Vagina (tissue), 2 donors: ENCODE results near the gene SMR3B. TPM values are rescaled to one million over a fixed set of nuclear protein-coding genes. Genes with fewer than 3 reads are reported as not detected.

Experiments used
- DNase-seq, 2 donors: peaks; one replicate each; pipeline ENCODE4 v3.0.0-alpha.2; 2017; ENCODE audit errors: extremely low spot score in 2 of 2
- H3K27ac ChIP-seq: fragments of 200-600 bp; sonication (generic); one replicate; pipeline ENCODE4 v1.5.1; 2019
- H3K27me3 ChIP-seq: fragments of 200-600 bp; sonication (generic); one replicate; pipeline ENCODE4 v1.5.1; 2019
- H3K36me3 ChIP-seq, 2 donors: fragments of 200-600 bp; sonication (generic); one replicate each; pipeline ENCODE4 v1.5.1; 2017 to 2019
- H3K4me1 ChIP-seq: fragments of 200-600 bp; sonication (generic); one replicate; pipeline ENCODE4 v1.5.1; 2019
- H3K4me3 ChIP-seq, 2 donors: fragments of 200-600 bp; sonication (generic); 1 replicate in 1 of 2; 2 replicates in 1 of 2; pipeline ENCODE4 v1.5.1; 2016 to 2019
- H3K9me3 ChIP-seq: fragments of 200-600 bp; sonication (generic); one replicate; pipeline ENCODE4 v1.5.1; 2019
- POLR2A ChIP-seq, 2 donors: fragments of 450-650 bp; IDR thresholded peaks; one replicate each; pipeline ENCODE4 v1.6.1; 2017; ENCODE audit warnings: antibody characterized with exemption in 2 of 2, mild to moderate bottlenecking in 2 of 2, moderate library complexity in 2 of 2
- POLR2AphosphoS5 ChIP-seq, 2 donors: sonication (generic); formaldehyde crosslinking; IDR thresholded peaks; one replicate each; pipeline ENCODE4 v1.9.0; 2017; ENCODE audit warnings: antibody characterized with exemption in 2 of 2, mild to moderate bottlenecking in 2 of 2, low read depth in 1 of 2; ENCODE audit not compliant: insufficient read depth in 1 of 2
- intact Hi-C: fragments of 100-400 bp; cut with DNase I; formaldehyde crosslinking; loops from one replicate; pipeline ENCODE4 v1.15.1; 2023
- total RNA-seq: library from RNA; depleted of rRNA; stranded (reverse); fragments of >200 nt; gene quantifications from one replicate; pipeline ENCODE4 v1.2.3, GENCODE V29; 2016
- TF ChIP-seq, protein P1 (sequence below), 3 experiments: fragments of 450-650 bp in 2 of 3; fragments of 200-600 bp in 1 of 3; sonication (generic) in 1 of 3; IDR thresholded peaks; one replicate each; pipeline ENCODE4 v1.5.1; 2017 to 2019; ENCODE audit warnings: antibody characterized with exemption in 3 of 3, mild to moderate bottlenecking in 2 of 3, moderate library complexity in 2 of 3

Gene SMR3B
- total RNA-seq, 1 donor from 2014 or later = not detected

DNA sequence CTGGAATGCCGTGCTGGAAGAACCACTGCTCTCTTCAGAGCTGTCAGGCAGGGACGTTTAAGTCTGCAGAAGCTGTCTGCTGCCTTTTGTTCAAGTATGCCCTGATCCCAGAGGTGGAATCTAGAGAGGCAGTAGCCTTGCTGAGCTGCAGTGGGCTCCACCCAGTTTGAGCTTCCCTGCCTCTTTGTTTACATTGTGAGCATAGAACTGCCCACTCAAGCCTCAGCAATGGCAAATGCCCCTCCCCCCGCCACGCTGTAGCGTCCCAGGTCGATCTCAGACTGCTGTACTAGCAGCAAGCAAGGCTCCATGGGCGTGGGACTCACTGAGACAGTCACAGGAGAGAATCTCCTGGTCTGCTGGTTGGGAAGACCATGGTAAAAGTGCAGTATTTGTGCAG, 54.3 kb downstream of the SMR3B start:
- DNase-seq = no peak
- H3K36me3 ChIP-seq = no peaks in the 10 kb centered on the region
- intact Hi-C loops = no loop called here

More for the DNA sequence above, 54.3 kb downstream of the SMR3B start:
- Histone ChIP-seq H3K27ac (no peak overlapping the region), H3K4me3 (no peak overlapping the region), H3K4me1 (no peaks in the 10 kb centered on the region), H3K9me3 (no peaks in the 10 kb centered on the region), H3K27me3 (no peaks in the 10 kb centered on the region)
- TF ChIP-seq, protein P1, sequence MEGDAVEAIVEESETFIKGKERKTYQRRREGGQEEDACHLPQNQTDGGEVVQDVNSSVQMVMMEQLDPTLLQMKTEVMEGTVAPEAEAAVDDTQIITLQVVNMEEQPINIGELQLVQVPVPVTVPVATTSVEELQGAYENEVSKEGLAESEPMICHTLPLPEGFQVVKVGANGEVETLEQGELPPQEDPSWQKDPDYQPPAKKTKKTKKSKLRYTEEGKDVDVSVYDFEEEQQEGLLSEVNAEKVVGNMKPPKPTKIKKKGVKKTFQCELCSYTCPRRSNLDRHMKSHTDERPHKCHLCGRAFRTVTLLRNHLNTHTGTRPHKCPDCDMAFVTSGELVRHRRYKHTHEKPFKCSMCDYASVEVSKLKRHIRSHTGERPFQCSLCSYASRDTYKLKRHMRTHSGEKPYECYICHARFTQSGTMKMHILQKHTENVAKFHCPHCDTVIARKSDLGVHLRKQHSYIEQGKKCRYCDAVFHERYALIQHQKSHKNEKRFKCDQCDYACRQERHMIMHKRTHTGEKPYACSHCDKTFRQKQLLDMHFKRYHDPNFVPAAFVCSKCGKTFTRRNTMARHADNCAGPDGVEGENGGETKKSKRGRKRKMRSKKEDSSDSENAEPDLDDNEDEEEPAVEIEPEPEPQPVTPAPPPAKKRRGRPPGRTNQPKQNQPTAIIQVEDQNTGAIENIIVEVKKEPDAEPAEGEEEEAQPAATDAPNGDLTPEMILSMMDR (IDR thresholded peaks at IDR 0.05) = no peak
- TF ChIP-seq POLR2AphosphoS5 (IDR thresholded peaks at IDR 0.05; ENCODE audit: insufficient read depth in 1 of 2, low read depth in 1 of 2) (no peak), POLR2A (IDR thresholded peaks at IDR 0.05) (no peak)

Other genes with a start within 250 kb of the SMR3B start
- gene PRR27, start 228.9 kb upstream of the SMR3B start, total RNA-seq = not detected
- not detected for gene ODAM, start 187.4 kb upstream of the SMR3B start, total RNA-seq
- gene FDCSP, start 157.0 kb upstream of the SMR3B start, total RNA-seq = not detected
- gene CSN3, start 140.5 kb upstream of the SMR3B start, total RNA-seq = not detected
- gene CABS1, start 48.1 kb upstream of the SMR3B start, total RNA-seq = not detected
- not detected for gene SMR3A, start 22.4 kb upstream of the SMR3B start, total RNA-seq
- not detected for gene OPRPN, start 14.8 kb downstream of the SMR3B start, total RNA-seq
- gene MUC7, start 89.1 kb downstream of the SMR3B start, total RNA-seq = not detected
- not detected for gene AMTN, start 135.4 kb downstream of the SMR3B start, total RNA-seq
- gene AMBN, start 209.1 kb downstream of the SMR3B start, total RNA-seq = not detected
- gene ENAM, start 245.6 kb downstream of the SMR3B start, total RNA-seq = not detected